NCI-H2029 treated with DMSO at 0.1 percent for 48 hours (cell line): ENCODE data around the gene BICD2.

ENCODE experiments used
- DNase-seq: peaks from one replicate; lab custom pipeline; 2025; lab: John Stamatoyannopoulos, UW

The BICD2 gene

GRCh38 chr9:92668746-92669526, 95.7 kb downstream of the BICD2 start:
- DNase-seq = no peak

GRCh38 chr9:92666912-92667532, 97.6 kb downstream of the BICD2 start:
- no peak for DNase-seq

- DNase-seq = no peak
Measured at GRCh38 chr9:92666236-92666635, 98.4 kb downstream of the BICD2 start.

- no peak for DNase-seq
Measured at GRCh38 chr9:92665836-92666235, 98.8 kb downstream of the BICD2 start.

- no peak for DNase-seq
Measured at GRCh38 chr9:92664394-92665152, 100.1 kb downstream of the BICD2 start.

- DNase-seq = no peak
Measured at GRCh38 chr9:92663951-92664350, 100.7 kb downstream of the BICD2 start.

GRCh38 chr9:92663126-92663525, 101.5 kb downstream of the BICD2 start:
- DNase-seq = no peak

- DNase-seq = no peak
Measured at GRCh38 chr9:92661743-92662142, 102.9 kb downstream of the BICD2 start.
